GM19193 (cell line): ENCODE measurements around the gene PYROXD2.

Experiments
- POLR2A ChIP-seq: IDR thresholded peaks from 4 replicates; pipeline ENCODE4 v1.6.1; 2011; ENCODE audit not compliant: insufficient read depth, insufficient read length; ENCODE audit errors: extremely low read depth

The PYROXD2 gene

DNA sequence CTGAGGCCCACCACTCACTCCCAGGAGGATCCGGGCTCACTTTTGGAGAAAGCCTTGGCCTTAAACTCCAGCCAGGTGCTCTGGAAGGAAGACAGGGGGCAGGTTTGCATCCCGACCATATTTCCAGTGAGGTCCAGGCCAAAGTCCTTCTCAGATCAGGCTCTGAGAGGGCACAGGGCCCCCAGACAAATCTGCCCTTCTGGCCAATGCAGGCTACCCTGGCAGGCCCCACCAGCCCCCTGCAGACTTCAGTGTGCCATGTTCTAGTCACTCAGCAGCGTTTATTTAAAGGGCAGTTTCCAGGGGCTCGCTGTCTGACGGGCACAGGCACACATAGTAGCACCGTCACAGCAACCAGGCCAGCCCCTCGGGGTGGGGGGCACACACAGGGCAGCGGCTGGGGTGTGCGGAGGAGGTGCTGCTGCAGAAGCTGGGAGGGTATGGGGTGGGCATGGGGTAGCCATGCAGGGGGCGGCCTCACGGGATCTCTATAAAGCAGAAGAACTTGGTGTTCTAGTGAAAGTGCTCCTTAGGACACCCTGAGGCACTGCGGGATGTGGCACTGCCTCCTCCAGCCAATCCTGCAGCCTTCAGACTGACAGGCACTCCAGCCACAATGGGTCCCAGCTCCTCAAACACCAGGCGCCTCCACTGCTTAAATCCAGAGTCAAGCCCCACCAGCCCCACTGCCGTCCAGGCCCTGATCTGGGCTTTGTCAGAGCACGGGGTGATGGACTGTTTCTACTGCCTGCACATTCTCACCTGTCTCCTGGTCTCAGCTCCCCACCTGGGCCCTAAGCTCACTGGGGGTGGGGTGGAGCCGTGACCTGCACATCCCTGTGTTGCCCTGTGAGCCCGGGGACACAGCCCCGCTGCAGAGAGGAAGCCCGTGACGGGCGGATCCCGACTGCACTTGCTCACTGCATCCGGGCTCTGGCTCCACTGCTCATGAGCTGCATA, 9.6 kb upstream of the PYROXD2 start:
- no peak for TF ChIP-seq POLR2A

GRCh38 chr10:98423691-98424120, 8.7 kb upstream of the PYROXD2 start:
- TF ChIP-seq POLR2A, result no peak

DNA sequence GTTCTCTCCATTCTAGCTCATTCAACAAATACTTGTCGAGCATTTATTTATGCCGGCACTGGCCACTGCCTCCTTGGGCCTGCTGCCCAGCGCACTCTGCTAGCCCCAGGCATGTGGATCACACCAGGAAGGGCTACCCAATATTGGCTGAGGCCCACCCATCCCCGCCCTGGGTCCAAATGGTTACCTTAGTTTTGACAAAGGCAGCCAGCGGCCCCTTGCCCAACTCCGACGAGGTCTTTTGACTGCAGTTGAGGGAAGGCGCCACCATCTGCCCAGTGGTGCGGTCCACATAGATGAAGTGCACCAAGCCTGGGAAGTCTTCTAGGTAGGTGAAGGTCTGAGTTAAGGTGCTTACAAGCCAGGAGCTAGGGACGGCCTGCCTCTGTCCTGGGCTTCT, 7.2 kb upstream of the PYROXD2 start:
- TF ChIP-seq POLR2A, result no peak

GRCh38 chr10:98420786-98421185, 5.8 kb upstream of the PYROXD2 start:
- TF ChIP-seq POLR2A, result no peak

DNA sequence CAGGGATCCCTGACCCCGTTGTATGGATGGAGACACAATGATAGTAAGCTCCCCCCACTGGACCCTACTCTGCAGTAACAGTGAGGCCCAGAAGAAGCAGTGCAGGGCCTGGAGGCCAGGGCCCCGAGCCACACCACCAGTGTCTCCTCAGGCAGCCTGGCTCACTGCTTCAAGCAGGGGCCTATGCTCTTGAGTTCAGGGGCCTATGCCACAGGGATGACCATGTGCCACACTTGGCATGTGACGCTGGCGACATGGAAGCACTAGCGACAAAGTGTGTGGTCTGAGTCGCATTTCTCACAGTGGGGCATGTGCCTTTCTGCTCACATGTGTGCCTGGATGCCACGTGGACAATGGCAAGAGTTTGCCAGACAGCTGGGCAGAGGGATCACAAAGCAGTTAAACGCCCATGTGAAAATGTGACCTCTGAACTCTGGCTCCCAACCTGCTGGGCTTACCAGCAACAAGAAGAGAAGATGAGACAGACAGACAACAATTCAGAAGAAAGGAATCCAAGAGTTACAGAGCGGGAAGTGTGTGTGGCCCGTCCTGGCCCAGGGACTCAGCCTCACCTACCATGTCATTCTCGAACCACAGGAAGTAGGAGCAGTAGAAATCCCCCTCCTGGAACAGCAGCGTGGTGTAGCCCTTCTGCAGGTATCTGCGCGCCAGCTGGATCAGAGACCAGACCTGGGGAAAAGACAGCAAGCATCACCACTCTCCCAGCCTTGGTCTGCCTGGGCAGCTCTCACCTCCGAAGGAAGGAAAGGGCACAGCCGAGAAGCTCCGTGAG, 4.7 kb upstream of the PYROXD2 start:
- no peak for TF ChIP-seq POLR2A

GRCh38 chr10:98418665-98419468, 3.9 kb upstream of the PYROXD2 start:
- TF ChIP-seq POLR2A, result no peak

- no peak for TF ChIP-seq POLR2A
Measured at GRCh38 chr10:98417973-98418664, 3.1 kb upstream of the PYROXD2 start.

DNA sequence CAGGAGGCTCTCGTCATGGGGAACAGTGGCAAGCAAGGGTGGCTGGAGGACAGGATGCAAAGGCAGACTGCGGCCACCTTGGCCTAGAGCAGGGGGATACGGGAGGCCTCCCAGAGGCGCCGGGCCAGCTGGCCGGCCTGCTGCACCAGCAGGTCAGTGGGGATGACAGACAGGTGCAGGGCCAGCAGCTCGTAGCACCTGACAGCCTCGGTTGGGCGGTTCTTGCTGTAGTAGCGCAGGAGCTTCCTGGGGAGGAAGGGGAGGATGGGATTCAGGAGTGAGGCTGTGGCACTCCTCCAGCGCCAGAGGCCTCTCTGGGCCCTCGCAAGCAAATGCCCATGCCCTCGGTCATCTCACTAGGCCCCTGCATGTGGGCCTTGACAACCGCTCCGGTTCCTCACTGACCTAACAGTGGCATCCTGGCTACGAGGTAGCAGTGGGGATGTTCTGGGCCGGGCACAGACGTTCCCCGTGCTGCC, 2.5 kb upstream of the PYROXD2 start:
- TF ChIP-seq POLR2A, result no peak

- TF ChIP-seq POLR2A, result no peak
Measured at GRCh38 chr10:98416606-98417388, 1.8 kb upstream of the PYROXD2 start.

- no peak for TF ChIP-seq POLR2A
Measured at GRCh38 chr10:98415731-98416119, 743 bp upstream of the PYROXD2 start.

- no peak for TF ChIP-seq POLR2A
Measured at GRCh38 chr10:98414578-98414931, 427 bp downstream of the PYROXD2 start.

DNA sequence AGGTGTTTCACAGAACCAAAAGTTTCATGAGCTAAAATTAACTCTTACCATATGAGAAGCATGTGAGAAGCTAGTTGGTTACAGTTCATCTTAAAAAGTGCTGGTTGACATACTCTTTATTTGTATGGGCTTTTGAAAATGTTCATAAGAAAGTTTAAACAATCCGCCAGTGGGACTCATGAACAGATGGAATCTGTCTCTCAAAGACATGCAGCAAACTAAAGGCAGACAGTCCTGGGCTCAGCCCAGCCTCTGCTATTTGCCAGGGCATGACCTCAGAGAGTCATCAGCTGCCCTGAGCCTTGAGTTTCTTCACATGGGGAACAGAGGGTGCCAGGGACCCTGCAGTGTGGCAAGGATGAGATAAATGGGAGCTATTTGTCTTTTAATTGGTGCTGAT, 3.2 kb downstream of the PYROXD2 start:
- TF ChIP-seq POLR2A, result no peak

- TF ChIP-seq POLR2A, result no peak
Measured at GRCh38 chr10:98411166-98411565, 3.8 kb downstream of the PYROXD2 start.
